Esophagus (tissue), 2 donors: ENCODE measurements around the gene MCC. TPM values are rescaled to one million over a fixed set of nuclear protein-coding genes. Genes with fewer than 3 reads are reported as not detected.
A peak's percentile ranks its signal among the peaks of the same experiment; 100 is the strongest.

Experiments used
- H3K27ac ChIP-seq, 2 donors: one replicate each; pipeline ENCODE4 v1.5.1; 2013; ENCODE audit warnings: low read depth in 2 of 2, mild to moderate bottlenecking in 2 of 2, inconsistent platforms in 1 of 2, low read length in 1 of 2, moderate library complexity in 1 of 2
- H3K27me3 ChIP-seq, 2 donors: one replicate each; pipeline ENCODE4 v1.6.1; 2013; ENCODE audit warnings: low read length in 2 of 2, control low read depth in 1 of 2, mild to moderate bottlenecking in 1 of 2; ENCODE audit not compliant: insufficient read depth in 2 of 2, control insufficient read depth in 1 of 2
- H3K36me3 ChIP-seq, 2 donors: one replicate each; pipeline ENCODE4 v1.6.1; 2013; ENCODE audit warnings: low read length in 1 of 2; ENCODE audit not compliant: control insufficient read depth in 2 of 2, insufficient read depth in 2 of 2
- H3K4me1 ChIP-seq, 2 donors: one replicate each; pipeline ENCODE4 v1.6.1; 2013; ENCODE audit warnings: low read length in 1 of 2; ENCODE audit not compliant: control insufficient read depth in 2 of 2, insufficient read depth in 2 of 2
- H3K4me3 ChIP-seq, 2 donors: one replicate each; pipeline ENCODE4 v1.5.1; 2013; ENCODE audit warnings: low read length in 2 of 2, mild to moderate bottlenecking in 2 of 2, low read depth in 1 of 2, moderate library complexity in 1 of 2
- H3K9me3 ChIP-seq, 2 donors: one replicate each; pipeline ENCODE4 v1.6.1; 2013; ENCODE audit warnings: mild to moderate bottlenecking in 2 of 2, low read depth in 1 of 2, low read length in 1 of 2, moderate library complexity in 1 of 2; ENCODE audit not compliant: control insufficient read depth in 2 of 2, insufficient read depth in 1 of 2
- WGBS, 2 donors: extraction: QIAGEN DNeasy Blood & Tissue Kit; methylation state at CpG; one replicate each; pipeline ENCODE4 v1.1.7; 2013; 5-methylcytosine and 5-hydroxymethylcytosine counted together
- polyA plus RNA-seq, 2 donors: library from polyadenylated mRNA; stranded (reverse); fragments of 200-250 nt; gene quantifications; one replicate each; pipeline ENCODE4 v1.2.3, GENCODE V29; 2013
- donor health status: healthy with polysubstance abuse.
- donor health status: Bipolar disorder and iron deficiency.

Gene MCC
- polyA plus RNA-seq, 2 donors, result 7.2 to 8.3 TPM

DNA sequence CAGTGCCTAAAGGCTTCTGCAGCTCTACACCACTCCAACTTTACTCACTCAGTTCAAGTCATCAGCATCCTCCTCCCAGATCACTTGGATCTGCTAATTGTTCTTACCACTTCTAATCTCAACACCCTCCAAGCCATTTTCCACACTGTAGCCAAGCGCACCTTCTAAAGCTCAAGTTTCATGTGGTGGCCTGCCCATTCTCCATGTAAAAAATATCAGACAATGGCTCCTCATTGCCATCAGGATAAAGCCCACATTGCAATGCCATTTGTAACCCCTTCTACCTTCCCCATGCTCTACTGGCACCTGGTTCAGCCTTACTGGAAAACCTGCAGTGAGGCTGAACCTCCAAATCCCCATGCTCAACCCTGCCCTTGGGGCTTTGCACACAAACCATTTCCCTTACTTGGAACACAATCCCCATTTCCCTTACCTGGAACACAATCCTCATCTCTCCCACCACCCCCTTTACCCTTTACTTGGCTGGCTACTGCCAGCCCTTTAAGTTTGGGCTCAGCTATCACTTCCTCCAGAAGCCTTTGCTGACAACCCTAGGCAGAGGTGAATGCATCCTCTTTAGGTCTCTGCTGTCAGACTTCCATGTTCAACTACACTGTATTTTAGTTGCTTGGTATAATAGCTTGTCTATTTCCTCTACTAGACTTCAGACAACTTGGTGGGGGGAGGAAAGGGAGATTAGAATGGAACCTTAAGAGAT lies 273.5 kb downstream of the MCC start:
- Histone ChIP-seq H3K9me3 (no peaks in the 10 kb centered on the region), H3K4me1 (peaks cover 0 to 2% of the 10 kb centered on the region in 2 donors), H3K4me3 (no peak overlapping the region), H3K27me3 (no peaks in the 10 kb centered on the region), H3K36me3 (no peaks in the 10 kb centered on the region), H3K27ac (no peak overlapping the region)
- 65% methylated on average over 1 of the region's 1 CpG for WGBS, 2 donors

DNA sequence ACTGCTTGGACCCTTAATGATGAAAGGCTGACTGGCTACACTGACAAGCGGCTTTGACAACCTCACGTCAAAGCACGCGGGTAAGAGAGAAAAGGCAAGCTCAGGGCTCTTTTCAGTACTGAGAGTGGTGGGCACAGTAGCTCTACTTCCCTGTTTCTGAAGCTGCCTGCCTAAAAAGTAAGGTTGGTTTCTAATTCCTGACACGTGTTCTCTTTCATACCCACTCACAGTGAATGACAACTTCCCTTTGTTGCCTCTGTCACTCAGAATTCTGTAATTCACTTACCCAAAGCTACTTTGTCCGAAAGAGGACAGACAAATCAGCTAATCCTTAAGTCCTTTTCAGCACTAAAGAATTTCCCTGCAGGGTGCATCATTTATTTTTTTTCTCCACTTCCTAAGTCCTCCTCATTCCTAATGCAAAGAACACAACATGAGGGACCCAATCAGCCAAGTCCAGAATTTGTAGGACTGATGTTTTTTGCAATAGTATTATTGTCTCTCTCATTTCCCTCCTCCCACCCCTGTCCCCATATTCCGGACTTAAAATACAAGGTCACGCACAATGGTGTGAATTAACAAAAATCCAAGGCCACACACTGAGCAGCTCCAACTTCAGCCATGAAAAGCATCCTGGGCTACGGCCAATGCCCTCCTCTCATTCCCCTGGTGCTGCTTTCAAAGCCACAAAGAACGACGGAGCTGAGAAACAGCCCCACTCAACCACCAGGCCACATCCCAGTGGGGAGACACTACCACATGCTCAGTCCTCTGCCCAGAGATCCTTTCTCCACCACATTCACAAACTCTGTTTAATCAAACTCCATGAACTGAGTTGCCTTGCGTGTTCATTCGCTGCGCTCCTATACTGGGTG lies 274.5 kb downstream of the MCC start:
- WGBS, 2 donors, result 83 to 84% methylated on average over 14 of the region's 14 CpGs

DNA sequence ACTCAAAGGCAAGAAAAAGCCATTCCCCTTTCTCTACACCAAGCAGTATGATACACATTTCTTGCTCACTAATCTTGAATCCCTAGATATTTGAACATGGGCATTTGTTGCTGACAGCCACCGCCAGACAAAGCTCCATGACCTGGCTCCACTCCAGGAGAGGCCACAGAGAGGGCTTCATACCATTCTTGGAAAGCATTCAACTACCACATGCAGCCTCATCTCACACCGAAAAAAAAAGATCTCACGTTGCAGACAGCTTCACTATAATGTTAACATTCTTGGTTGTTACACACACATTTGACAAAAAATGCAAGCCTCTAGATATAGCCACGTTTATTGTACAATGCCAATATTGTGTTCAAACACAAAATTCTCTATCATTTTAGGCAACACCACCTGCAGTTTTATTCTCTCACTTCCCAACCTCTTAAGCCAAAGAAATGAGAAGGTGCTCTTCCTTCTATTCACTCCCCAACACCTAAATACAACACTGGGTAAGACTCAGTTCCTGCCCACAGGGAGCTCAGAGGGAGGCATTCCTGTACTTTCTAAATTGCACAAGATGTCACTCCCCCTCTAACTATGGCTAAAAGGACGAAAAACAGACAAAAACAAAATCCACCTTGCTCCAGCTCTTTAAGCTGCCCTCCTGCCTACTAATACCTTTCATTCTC lies 275.9 kb downstream of the MCC start:
- Histone ChIP-seq H3K4me1 (peaks cover 0 to 2% of the 10 kb centered on the region in 2 donors), H3K9me3 (no peaks in the 10 kb centered on the region), H3K27me3 (no peaks in the 10 kb centered on the region), H3K36me3 (no peaks in the 10 kb centered on the region), H3K27ac (no peak overlapping the region), H3K4me3 (no peak overlapping the region)
- 28% methylated on average over 5 of the region's 5 CpGs for WGBS, 2 donors

More for the DNA sequence above, 274.5 kb downstream of the MCC start:
- Histone ChIP-seq H3K4me1 (peaks cover 0 to 2% of the 10 kb centered on the region in 2 donors), H3K9me3 (no peaks in the 10 kb centered on the region), H3K27ac (no peak overlapping the region), H3K4me3 (no peak overlapping the region), H3K27me3 (no peaks in the 10 kb centered on the region), H3K36me3 (no peaks in the 10 kb centered on the region)

DNA sequence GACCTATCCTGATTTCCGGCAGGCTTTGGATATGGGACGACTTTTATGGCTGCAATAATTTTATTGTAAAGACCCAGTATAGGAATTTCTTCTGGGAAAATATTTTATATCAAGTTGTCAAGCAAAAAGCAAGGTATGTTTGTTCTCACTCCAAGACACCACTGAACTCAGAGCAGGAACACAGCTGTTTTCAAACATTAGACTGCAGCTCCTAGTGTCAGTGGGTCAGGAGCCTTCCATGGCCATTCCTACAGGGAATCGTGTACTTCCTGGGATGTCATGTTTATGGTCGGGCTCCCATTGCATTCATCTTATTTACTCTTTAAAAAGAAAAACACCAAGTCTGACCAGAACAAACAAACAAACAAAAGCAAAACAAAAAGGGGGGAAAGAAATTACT lies 278.8 kb downstream of the MCC start:
- Histone ChIP-seq H3K27ac (no peak overlapping the region), H3K27me3 (no peaks in the 10 kb centered on the region), H3K4me3 (no peak overlapping the region), H3K4me1 (peaks cover 4 to 5% of the 10 kb centered on the region in 2 donors), H3K9me3 (no peaks in the 10 kb centered on the region), H3K36me3 (no peaks in the 10 kb centered on the region)
- WGBS, 2 donors, result 81 to 87% methylated on average over 4 of the region's 4 CpGs

DNA sequence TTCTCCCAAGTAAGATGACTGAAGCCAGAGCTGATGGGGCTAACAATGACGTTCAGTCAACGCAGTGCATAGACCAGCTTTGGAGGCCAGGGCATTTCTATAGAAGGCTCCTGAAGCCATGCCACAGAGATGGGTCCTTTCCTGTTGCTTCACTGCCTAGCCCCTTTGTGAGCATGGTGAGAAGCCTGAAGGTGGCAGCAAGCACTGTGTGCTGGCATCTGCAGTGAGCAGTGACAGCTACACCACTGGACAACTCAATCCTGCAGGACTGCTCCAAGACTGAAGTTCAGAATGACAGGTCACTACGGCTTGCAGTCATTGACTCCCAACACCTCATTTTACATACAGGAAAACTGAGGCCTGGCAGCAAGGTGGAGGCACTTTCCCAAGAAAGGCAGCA lies 282.4 kb downstream of the MCC start:
- Histone ChIP-seq H3K27ac (peak overlapping the region in 1 of 2 donors; percentile 13), H3K4me1 (peaks cover 6 to 7% of the 10 kb centered on the region in 2 donors), H3K36me3 (no peaks in the 10 kb centered on the region), H3K4me3 (no peak overlapping the region), H3K9me3 (no peaks in the 10 kb centered on the region), H3K27me3 (no peaks in the 10 kb centered on the region)
- WGBS, 2 donors, result 91% methylated on average over 3 of the region's 3 CpGs

DNA sequence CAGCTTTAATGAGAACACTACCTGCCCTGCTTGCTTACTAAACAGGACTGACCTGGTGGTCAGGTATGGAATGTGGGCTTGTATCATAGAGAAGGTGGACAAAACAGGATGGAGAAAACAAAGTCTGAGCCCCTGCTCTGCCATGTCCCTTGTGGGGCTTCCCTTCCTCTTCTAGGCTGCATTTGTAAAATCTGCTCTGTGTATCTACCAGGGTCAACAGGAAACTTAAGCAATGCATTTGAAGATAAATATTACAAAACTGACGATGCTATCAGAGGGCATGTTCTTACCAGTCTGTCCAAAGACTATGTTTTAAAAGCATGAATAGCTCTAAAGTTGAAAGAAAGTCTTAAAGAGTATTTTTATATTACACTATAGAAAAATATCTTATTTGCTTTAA lies 282.9 kb downstream of the MCC start:
- H3K4me3 ChIP-seq, result no peak overlapping the region
- H3K4me1 ChIP-seq, result peaks cover 6 to 7% of the 10 kb centered on the region in 2 donors
- no peaks in the 10 kb centered on the region for H3K9me3 ChIP-seq
- WGBS, 2 donors, result 57 to 64% methylated on average over 1 of the region's 1 CpG
- no peak overlapping the region for H3K27ac ChIP-seq
- H3K36me3 ChIP-seq, result no peaks in the 10 kb centered on the region
- H3K27me3 ChIP-seq, result no peaks in the 10 kb centered on the region

DNA sequence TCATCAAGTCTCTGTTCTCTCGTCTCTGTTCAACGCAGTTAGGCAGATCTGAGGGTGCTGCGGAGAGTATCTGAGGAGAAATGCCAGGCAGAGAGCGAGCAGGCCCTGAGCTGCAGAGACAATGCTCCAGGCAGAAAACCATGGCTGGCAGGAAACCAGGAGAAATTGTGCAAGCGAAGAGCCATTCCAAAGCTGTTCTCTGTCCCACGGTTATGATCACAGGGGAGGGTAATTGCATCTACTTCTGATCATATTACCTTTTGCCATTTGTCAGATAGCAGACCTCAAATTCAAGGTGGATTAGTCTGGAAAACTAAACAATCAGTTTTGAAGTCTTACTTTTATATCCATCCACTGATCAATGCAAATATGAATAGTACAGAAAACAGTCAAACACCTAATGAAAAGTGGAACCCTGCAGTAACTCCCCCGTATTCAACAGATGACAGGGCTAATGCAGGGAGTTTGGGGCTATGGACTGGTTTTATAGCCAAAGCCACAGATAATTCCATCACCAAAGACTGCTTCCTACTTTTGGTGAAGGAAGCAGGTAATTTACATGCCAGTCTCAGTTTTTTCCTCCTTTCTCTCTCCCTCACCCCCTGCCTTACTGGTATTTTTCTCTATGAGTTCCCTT lies 283.6 kb downstream of the MCC start:
- H3K36me3 ChIP-seq, result no peaks in the 10 kb centered on the region
- peaks cover 6 to 7% of the 10 kb centered on the region in 2 donors for H3K4me1 ChIP-seq
- no peaks in the 10 kb centered on the region for H3K9me3 ChIP-seq
- peak overlapping the region in 1 of 2 donors; percentile 29 for H3K27ac ChIP-seq
- WGBS, 2 donors, result 56 to 59% methylated on average over 7 of the region's 7 CpGs
- H3K27me3 ChIP-seq, result no peaks in the 10 kb centered on the region
- H3K4me3 ChIP-seq, result peak overlapping the region in 1 of 2 donors; percentile 31

DNA sequence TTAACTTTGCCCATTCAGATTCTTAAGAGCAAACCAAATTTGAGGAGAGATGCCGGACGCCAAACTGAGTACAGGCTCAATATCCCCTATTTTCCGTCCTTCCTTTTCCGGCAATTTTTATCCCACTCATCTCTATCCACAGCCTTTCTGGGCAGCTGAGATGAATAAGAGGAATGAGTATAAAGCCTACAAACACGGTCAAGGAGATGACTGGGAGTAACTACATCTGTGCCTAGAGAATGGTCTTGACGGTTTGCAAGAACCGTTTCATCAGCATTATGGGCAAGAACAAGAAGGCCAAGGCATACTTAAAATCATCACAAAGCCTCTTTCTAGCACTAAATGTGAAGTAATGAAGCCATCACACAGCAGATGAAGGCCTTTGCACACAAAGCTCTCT lies 284.3 kb downstream of the MCC start:
- Histone ChIP-seq H3K27me3 (no peaks in the 10 kb centered on the region), H3K4me1 (peaks cover 6 to 10% of the 10 kb centered on the region in 2 donors), H3K4me3 (peak overlapping the region in 1 of 2 donors; percentile 31), H3K36me3 (no peaks in the 10 kb centered on the region), H3K27ac (peak overlapping the region; percentile 55 to 58), H3K9me3 (no peaks in the 10 kb centered on the region)
- WGBS, 2 donors, result 78 to 91% methylated on average over 7 of the region's 7 CpGs
